G401.6 (cell line): ENCODE data around the gene OSBPL6.
"Not testable (repeated sequence)": the region's sequence is repeated elsewhere in the genome, so short reads cannot be mapped to it uniquely, and the experiment has no call there.

Experiments
- FAIRE-seq: peaks from 2 replicates; lab custom pipeline; 2012; peaks lifted over from hg19 to GRCh38; lab: Jason Lieb, UNC

The OSBPL6 gene

DNA sequence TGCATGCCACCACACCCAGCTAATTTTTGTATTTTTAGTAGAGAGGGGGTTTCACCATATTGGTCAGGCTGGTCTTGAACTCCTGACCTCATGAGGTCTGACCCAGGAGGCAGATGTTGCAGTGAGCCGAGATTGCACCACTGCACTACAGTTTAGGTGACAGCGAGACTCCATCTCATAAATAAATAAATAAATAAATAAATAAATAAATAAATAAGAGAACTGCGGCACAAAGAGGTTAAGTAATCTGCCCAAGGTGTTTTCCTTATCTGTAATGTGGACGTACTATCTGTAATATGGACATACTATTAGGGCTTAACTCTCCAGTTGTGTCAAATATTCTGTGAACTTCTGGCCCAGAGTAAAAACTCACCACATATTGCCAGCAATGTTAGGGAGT is 4.1 kb downstream of the OSBPL6 start:
- not testable (repeated sequence) for FAIRE-seq

DNA sequence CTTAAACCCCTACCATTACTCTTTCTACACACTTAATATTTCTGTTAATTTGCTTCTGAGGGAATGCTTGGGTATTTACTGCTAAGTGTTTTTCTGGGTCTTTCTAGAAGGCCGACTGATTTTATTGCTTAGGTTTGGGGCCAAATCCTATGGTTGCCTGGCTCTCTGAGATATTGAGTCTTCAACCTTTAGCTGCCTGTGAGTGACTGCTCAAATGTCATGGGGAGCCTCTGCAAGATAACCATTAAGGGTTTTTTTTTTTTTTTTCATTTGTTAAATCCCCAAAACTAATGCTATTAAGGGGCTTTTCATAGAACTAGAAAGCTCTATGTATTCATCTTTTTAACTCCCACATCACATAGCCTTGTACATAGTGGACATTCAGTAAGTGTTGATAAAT is 5.0 kb downstream of the OSBPL6 start:
- no peak for FAIRE-seq

DNA sequence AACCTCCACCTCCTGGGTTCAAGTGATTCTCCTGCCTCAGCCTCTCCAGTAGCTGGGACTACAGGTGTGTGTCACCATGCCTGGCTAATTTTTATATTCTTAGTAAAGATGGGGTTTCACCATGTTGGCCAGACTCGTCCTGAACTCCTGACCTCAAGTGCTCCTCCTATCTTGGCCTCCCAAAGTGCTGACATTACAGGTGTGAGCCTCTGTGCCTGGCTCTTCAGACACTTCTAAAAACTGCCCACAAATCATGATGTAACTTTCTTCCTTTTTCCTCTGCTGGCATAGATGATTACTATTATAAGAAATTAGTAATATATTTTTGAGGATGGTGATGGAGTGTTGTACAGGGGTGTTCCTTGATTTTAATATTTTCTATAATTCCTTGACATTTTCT is 6.0 kb downstream of the OSBPL6 start:
- FAIRE-seq: no peak

DNA sequence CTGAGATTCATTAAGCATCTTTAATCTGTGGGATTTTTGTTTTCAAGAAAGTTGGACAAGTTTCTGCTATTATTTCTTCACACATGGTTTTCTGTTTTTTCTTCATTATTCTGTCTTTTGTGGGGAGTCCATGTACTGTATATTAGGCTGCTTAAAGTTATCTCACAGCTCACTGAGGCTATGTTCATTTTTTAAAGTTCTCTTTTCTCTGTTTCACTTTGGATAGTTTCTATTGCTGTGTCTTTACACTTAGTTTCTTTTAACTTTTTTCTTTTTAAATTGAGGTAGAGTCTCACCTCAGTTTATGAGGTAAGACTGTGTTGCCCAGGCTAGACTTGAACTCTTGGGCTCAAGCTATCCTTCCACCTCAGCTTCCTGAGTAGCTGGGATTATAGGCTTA is 8.6 kb downstream of the OSBPL6 start:
- FAIRE-seq: no peak

DNA sequence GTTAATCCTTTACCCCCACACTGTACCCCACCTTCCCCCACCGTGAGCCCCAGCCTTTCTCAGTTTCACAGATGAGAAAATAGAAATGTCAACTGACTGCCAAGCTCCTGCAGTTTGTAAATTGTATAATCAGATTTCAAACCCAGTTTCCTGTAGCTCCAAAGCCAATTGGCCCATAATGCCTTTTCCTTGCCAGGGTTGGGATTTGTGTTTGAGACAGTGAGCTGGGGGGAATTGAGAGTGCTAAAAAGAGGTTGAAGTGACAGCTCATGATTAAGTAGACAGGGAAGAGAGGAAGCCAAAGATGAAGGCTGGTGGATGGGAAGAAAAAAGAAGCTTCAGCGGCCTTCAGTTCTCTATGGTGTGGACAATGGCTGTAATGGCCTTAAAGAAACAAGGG is 10.7 kb downstream of the OSBPL6 start:
- FAIRE-seq: no peak

DNA sequence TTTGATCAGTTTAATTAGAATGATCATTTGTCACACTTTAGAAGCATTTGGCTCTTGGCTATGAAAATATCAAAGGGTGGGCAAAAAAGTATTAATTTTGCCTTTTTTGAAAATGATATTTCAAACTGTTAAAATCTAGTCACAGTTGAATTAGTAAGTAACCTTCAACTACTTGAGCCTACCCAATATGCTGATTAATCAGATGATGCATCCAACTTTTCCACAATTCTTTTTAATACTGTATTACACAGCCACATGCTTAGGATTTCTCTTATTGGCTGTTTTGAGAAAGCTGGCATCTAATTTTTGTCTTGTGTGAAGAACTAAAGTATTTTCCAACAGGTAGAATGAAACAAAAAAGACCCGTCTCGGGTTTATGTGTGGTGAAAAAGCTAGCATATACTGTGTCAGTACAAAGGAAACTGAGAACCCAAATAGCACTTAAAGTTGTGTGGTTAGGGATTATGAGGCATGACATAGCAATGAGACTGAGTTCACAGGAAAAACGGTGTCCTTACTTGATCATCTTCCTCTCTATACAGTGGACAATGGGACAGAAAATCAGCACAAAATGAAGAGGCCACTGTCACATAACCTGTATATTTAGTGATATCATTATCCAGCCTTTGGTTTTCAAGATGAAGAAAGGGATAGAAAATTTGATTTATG is 11.7 kb downstream of the OSBPL6 start:
- no peak for FAIRE-seq

DNA sequence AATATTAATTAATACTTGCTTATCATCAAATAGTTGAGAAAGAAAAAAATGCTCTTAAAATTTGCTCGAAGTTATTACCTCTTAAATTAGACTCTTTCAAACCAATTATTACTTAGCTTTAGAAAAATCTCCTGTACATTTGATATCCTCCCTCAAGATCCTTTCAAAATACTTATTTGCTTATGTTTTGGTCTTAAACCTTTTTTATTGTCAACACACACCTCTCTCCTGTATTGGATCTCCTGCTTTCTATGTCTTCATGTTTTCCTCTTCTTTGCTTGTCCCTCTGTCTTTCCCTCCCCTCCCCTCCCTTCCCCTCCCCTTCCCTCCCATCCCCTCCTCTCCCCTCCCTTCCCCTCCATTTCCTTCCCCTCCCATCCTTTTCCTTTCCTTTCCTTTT is 14.0 kb downstream of the OSBPL6 start:
- no peak for FAIRE-seq

DNA sequence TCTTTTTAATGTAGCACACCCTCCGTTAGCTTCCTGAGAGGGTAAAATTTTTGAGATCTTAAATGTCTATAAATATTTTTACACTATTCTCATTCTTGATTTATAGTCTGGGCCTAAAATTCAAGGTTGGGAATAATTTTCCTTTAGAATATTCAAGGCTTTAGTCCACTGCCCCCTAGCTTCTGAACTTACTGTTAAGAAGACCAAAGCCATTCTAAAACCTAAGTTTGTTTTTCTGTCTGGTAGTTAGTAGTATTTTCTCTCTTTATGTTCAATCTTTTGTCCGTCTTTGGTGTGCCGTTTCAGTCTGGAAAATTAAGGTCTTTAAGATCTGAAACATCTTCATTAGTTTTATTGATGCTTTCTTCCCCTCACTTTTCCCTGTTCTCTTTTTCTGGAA is 14.5 kb downstream of the OSBPL6 start:
- no peak for FAIRE-seq

DNA sequence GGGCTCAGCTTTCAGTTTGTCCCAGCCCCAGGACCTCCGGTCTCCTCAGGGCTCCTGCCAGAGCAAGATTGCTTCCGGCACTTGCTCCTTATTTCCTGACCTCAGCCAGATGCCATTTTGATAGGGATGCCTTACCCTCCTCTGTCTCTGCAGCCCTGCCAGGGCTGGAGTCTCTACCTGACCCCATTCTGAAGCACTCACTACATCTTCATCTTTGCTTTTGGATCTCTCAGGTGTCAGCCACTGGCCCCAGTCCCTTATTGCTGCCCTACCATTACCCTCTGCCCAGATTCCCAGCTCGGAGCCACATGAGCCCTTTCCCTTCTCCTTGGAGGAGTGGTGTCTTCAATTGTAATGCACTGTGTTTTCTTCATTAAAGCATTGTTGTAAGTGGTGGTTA is 17.1 kb downstream of the OSBPL6 start:
- no peak for FAIRE-seq

DNA sequence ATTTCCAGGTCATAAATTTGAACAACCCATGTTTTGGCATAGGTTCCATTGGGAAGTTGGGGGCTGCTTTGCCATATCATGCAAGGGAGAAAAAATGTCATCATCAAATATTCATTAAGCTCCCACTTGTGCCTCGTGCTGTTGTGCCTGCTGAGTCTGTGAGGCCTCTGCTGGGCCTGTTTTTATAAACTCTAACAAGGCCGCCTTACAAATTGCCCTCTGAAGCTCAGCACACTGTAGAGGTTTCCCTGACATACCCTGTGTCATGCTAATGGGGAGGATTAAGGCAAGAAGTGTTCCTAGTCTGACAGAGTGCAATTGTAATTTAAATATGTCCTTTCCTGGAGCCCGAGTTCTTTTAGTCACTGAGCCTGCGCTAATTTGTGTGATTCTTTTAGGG is 17.6 kb downstream of the OSBPL6 start:
- no peak for FAIRE-seq

DNA sequence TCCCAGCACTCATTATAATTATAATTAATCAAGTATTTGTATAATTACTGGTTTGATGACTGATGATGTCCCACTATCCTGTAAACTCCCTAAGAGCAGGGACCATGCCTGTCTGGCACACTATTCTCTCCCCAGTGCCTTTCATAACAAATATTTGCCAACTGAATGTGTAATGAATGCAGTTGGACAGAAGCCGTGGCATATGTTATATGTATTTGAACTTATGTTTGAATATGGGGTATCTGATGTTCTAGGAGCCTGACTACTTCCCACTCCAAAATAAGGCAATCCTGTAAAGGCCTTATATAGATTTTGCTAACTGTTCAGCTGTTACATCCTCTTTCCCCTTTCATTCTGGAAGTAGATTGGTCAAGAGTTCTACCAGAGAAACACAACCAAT is 19.7 kb downstream of the OSBPL6 start:
- no peak for FAIRE-seq

DNA sequence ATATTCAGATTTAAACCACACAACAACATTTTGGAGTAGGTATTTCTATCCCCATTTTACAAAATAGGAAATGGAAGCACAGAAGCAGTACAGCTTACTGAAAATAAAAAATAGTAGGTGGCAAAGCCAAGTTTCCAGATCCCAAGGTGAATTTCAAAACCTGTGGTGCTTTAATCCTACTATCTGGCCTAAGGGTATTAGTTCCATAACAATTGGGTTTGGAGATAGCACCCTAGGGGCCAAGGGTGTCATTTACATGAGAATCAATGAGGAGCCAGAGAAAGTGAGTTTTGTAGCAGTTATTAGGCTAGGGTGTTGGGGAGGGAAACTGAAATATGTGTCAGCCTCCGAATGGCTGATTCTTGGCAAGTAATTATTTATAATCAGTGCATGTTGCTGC is 24.9 kb downstream of the OSBPL6 start:
- no peak for FAIRE-seq

DNA sequence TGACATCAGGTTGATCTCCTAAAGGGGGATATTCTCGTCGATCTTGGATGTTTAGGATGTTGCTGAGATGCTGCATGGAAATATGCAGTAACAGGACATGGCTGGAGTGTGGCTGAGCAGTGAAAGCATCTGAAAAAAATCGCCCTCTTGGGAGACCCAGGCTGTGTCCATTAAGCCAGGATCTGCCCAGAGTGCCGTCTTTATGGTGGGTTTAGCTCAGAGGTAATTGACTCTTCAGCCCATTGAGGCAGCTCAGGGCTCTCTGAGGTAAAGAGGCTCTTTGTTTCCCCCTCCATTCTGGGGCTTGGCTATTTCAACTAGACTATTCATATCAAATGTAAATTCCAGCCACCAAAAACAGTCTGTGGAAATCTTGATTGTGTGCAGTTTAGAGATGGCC is 26.5 kb downstream of the OSBPL6 start:
- FAIRE-seq: no peak

DNA sequence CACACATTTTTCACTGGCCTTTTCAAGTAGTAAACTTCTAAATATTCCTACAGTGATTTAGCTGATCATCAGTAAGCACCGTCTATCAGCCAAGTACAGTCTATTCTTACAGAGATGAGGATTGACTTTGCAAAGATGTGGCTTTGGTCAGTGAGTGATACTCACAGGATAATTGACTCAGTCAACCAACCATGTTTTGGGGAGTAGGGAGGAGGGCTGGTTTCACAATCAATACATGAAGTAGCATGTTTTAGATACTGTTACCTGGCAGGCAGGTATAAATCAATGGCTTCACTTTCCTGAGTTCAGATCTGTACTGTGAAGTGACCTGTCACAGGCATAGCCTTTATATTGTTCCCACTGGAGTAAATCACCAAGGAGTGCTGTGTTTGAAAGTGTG is 27.2 kb downstream of the OSBPL6 start:
- no peak for FAIRE-seq

DNA sequence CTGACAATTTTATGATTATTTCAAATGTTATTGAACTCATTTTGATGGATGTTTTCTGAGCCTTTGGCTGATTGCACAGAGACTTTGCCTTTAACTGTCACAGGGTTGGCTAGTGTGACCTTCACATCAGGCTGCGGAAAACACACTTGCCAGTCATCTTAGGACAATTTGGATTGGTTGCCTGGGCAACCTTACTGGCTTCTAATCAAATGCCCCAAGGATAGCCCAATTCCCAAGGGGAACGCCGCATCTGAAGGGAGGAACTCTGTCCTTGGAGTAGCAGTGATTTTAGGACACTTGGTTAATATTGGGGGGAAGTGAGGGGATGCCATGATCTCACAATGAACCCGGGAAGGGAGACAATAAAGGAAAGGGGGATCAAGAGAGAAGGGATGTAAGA is 29.5 kb downstream of the OSBPL6 start:
- no peak for FAIRE-seq

DNA sequence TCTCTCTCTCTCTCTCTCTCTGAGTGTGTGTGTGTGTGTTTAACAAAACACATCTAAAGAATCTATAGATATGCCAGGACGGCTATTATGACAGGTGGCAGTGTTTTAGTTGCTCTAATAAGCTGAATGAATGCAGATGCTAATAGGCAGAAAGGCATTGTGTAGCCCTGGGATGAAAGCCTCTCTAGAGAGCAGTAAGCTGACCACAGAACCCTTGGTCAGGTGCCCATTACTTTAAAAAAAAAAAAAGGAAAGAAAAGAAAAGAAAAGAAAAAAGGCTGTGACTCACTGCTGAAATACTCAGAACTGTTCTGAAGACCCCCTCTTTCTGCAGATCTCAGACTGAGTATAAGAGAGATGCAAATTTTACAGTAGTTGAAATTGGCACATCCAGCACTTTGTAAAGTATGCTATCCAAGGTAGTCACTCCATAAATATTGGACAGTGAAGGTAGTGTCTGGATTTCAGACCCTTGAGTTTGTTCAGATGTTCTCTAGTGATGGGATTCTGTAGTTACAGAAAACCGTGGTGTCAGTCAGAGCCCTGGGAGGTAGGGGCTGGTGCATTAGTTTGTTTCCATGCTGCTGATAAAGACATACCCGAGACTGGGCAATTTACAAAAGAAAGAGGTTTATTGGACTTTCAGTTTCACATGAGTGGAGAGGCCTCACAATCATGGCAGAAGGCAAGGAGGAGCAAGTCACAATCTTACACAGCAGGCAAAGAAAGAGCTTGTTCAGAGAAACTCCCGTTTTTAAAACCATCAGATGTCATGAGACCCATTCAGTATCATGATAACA is 30.9 kb downstream of the OSBPL6 start:
- FAIRE-seq: no peak

DNA sequence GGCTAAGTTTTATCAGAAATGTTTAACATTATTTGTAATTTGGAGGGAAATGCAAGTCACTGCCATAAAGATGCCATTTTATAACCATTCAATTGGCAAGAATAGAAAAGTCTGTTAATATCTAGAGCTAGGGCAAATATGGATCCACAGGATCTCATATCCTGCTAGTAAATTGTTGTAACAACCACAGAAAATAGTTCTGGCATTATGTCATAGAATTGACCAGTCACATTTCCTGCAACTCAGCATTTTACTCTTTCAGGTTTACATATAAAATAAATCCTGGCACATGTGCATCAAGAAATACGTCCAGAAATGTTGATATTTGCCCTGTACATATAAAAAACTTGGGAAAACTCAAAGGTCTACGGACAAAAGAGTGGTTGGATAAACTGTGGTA is 32.9 kb downstream of the OSBPL6 start:
- no peak for FAIRE-seq

DNA sequence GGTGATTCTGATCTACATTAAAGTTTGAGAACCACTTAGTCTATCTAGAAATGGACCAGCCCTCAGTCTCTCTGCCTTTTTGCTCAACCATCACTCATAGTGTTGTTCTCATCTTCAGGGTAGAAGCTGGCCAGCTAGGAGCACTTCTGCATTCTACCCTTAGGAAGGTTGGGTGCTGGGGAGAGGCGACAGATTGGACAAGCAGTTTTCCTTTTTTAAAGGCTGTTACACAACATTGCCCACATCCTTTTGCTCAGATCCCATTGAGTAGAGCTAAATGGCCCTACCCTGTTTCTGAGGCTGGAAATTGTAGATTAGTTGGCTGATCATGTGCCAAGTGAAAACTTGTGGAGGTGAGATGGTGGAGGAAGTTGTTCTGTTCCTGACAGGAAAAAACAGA is 35.6 kb downstream of the OSBPL6 start:
- no peak for FAIRE-seq

DNA sequence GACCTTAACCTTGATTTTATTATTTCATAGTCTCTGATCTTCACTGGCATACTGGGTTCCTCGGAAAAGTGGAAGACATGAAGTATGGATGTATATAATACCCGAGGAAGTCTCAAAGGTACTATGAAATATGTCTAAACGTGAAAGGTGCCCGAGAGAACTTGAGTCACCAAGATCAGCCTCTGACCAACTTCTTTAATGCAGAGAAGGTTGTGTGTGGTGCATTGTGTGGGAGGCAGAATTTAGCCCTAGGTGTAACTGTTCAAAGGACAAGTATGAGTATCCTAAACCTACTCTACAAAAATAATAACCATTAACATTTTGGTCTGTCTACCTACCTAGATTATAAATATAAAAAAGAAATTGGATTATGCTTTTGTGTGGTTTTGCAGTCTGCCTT is 36.1 kb downstream of the OSBPL6 start:
- FAIRE-seq: no peak

DNA sequence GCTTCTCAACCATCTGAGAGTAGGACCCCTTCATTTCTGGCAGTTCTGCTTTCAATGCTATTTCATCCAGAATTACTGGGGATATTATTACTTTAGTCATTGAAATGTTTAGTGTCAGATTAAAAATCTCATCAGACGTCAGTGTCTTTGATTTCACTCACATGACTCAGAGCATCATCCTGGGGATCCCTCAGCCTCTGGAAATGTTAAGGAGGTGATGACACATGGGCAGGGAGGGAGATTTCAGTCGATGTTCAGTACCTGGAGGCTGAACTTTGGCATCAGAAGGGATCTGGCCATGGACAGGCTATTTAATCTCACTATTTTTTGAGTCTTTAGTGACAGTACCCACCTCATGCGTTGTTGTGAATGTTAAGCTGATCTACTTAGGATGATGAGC is 39.1 kb downstream of the OSBPL6 start:
- FAIRE-seq: no peak

DNA sequence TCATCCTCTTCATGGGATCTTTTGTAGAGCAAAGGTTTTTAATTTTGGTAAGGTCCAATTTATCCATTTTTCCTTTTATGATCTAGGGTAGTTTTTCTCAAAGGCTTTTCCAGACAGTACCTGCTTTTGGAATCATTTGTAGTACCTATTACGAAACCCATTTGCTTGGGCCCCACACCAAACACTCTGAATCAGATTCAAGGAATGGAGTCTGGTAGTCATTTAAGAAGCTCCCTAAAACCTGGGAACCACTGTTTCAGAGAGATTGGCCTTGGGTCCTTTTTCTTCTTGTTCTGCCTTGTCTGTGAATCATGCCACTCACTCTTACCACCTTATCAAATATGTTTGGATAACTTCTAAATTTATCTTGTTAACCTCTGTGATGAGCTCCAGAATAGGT is 40.3 kb downstream of the OSBPL6 start:
- no peak for FAIRE-seq

DNA sequence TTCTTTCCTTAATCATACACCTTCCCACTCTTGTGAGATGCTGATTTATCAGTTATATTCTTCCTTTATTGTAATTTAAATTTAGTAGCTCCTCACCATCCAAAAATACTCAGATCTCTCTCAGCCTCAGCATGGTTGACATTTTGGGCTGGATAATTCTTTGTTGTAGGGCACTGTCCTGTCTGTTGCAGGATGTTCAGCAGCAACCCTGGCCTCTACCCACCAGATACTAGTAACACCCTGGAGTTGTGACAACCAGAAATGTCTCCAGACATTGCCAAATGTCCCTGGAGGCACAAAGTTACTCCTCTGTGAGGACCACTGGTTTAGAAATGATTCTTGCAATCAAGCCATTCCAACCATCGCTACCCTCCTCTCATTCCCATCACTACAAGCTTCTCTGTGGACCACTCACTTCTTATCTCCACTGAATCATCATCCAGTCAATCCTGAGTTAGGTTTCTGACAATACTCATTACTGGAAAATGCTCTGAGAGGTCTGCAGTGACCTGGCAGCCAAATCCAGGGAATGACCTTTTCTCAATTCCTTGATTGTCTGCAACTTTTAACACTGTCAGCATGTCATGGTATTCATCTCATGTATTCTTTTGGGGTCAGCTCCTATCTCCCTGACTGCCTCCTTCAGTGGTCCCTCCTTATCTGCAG is 43.3 kb downstream of the OSBPL6 start:
- no peak for FAIRE-seq

DNA sequence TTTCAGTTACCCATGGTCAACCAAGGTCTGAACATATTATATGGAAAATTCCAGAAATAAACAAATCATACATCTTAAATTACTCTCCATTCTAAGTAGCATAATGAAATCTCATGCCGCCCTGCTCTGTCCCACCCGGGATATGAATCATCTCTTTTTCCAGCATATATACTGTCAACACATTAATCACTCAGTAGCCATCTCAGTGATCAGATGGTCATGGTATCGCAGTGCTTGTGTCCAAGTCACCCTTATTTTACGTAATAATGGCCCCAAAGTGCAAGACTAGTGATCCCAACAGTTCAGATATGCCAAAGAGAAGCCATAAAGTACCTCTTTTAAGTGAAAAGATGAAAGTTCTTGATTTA is 43.8 kb downstream of the OSBPL6 start:
- no peak for FAIRE-seq

DNA sequence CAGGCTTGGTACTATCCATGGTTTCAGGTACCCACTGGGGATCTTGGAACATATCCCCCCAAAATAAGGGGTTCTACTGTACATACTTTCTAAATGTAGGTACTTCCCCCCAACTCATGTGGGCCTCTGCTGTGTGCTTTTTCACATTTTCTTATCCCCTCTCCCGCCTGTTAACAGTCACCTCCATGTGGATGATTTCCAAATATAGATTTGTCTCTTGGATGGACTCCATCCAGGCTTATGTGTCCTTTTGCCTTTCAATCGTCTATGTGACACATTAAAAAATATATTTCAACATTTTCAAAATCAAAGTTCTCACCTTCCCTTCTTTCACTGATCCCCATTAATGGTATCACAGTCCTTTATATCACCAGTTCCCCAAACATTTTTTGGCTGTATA is 44.4 kb downstream of the OSBPL6 start:
- FAIRE-seq: no peak
